ENCODE measurements around the gene ZBTB7C. TPM values are rescaled to one million over a fixed set of nuclear protein-coding genes. Genes with fewer than 3 reads are reported as not detected.

Gene ZBTB7C
- total and polyA plus RNA-seq, 2 of the 8 experiments (the other 6 are each of a cell fraction or from before 2014, with no cell fraction given) = 0.15 to 0.45 TPM

DNA sequence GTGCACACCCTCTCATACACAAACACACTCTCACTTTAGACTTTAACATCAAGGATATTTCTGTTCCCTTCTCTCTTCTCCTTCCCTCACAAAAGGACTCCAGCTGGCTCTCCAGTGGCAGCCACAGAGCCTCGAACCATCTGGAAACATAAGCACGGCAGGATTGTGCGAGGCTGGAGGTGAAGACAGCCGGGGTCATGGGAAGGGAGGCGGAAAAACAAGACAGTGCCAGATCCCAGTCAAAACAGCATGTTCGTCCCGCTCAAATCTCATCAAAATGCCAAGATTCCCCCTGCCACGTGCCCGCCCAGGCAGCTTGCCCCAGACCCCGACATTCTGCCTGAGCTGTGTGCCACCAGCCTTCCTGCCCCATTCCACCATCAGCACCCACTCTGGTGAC, 180.3 kb downstream of the ZBTB7C start:
- TF ChIP-seq RXRA (IDR thresholded peaks at IDR 0.05; ENCODE audit: insufficient read depth, low read depth, low read length) (no peak), CHD2 (IDR thresholded peaks at IDR 0.05; ENCODE audit: low read length) (no peak), RNF2 (IDR thresholded peaks at IDR 0.05; ENCODE audit: borderline replicate concordance, low read depth, low read length, missing control alignments, poor library complexity, severe bottlenecking) (no peak), POU5F1 (IDR thresholded peaks at IDR 0.05; ENCODE audit: low read depth, low read length) (no peak)
- Histone ChIP-seq H4K5ac (ENCODE audit: insufficient read length, low read depth, low read length) (no peak overlapping the region), H4K20me1 (replicated peaks in 1 of 2; ENCODE audit: control insufficient read depth in 1 of 2, insufficient read depth in 2 of 2, low read length in 2 of 2) (no peaks in the 10 kb centered on the region), H3K4me2 (ENCODE audit: insufficient read depth in 1 of 2, low read depth in 2 of 2, low read length in 2 of 2) (no peak overlapping the region), H3K23me2 (ENCODE audit: low read depth, low read length) (no peaks in the 10 kb centered on the region), H3K9ac (replicated peaks in 1 of 4; ENCODE audit: extremely low read depth in 1 of 4, low read depth in 3 of 4, low read length in 3 of 4) (no peak overlapping the region), H2BK12ac (ENCODE audit: low read depth, low read length) (no peak overlapping the region), H3K4me3 (ENCODE audit: extremely low read depth in 1 of 4, insufficient read depth in 2 of 4, low read depth in 3 of 4, low read length in 4 of 4) (no peak overlapping the region), H2AFZ (ENCODE audit: low read length) (no peak overlapping the region), H3K79me2 (ENCODE audit: control insufficient read depth in 1 of 2, insufficient read depth in 2 of 2, low read length in 2 of 2) (no peaks in the 10 kb centered on the region), H3K27me3 (replicated peaks in 1 of 4; ENCODE audit: control insufficient read depth in 3 of 4, extremely low read depth in 1 of 4, insufficient read depth in 3 of 4, low read length in 3 of 4) (no peaks in the 10 kb centered on the region), H3K27ac (ENCODE audit: low read depth, low read length) (no peak overlapping the region), H4K8ac (ENCODE audit: extremely low read depth, insufficient read depth, low read length) (no peak overlapping the region), H2AK5ac (ENCODE audit: low read depth, low read length) (no peak overlapping the region), H3K4me1 (replicated peaks in 1 of 4; ENCODE audit: control insufficient read depth in 3 of 4, insufficient read depth in 4 of 4, low read length in 3 of 4) (peaks cover 0 to 1% (median 0%) of the 10 kb centered on the region in 4 experiments; a peak in 1 of 7 replicates), H2BK120ac (replicated peaks; ENCODE audit: low read depth, low read length) (no peak overlapping the region), H3K14ac (ENCODE audit: insufficient read length) (no peak overlapping the region), H2BK20ac (ENCODE audit: low read length) (no peak overlapping the region), H3K9me3 (ENCODE audit: insufficient read depth in 2 of 2, low read depth in 1 of 2, low read length in 1 of 2) (no peaks in the 10 kb centered on the region), H3K23ac (ENCODE audit: insufficient read length) (no peak overlapping the region), H3K4ac (replicated peaks; ENCODE audit: insufficient read length, low read depth, low read length) (no peak overlapping the region), H4K91ac (replicated peaks; ENCODE audit: insufficient read length, low read length) (no peak overlapping the region), H3K79me1 (ENCODE audit: low read depth, low read length) (no peaks in the 10 kb centered on the region), H3K18ac (ENCODE audit: extremely low read depth, low read length) (no peak overlapping the region), H2BK5ac (ENCODE audit: low read depth, low read length) (no peak overlapping the region), H3K36me3 (ENCODE audit: control insufficient read depth in 2 of 4, insufficient read depth in 4 of 4, low read length in 3 of 4) (no peaks in the 10 kb centered on the region), H2BK15ac (ENCODE audit: low read length) (no peak overlapping the region), H3K56ac (replicated peaks; ENCODE audit: insufficient read length, low read depth, low read length) (no peak overlapping the region)
- FAIRE-seq (no peak), DNase-seq (ENCODE audit: low read depth in 1 of 2, low spot score in 2 of 2) (no peak)
- 81% methylated on average over 10 of the region's 10 CpGs; no CpG with 5 or more reads in 1 of the 2 experiments for WGBS, 2 experiments (ENCODE audit: extremely low coverage in 1 of 2, insufficient coverage in 1 of 2, insufficient read length in 1 of 2, insufficient replicate concordance in 2 of 2, low coverage in 1 of 2, low lambda C conversion rate in 2 of 2, missing lambda C conversion rate in 1 of 2)
- ChIA-PET CTCF (ENCODE audit: partially characterized antibody) (interaction anchor here (0.8 to 5.1 kb wide), 24 partner anchors 10 to 227 kb away, joined by 3 to 160 read pairs (median 8); no protein-coding TSS in a partner anchor), POLR2A (ENCODE audit: partially characterized antibody) (no interaction called here)
